HepG2 (cell line): ENCODE measurements around the gene AIFM1. TPM values are rescaled to one million over a fixed set of nuclear protein-coding genes. Genes with fewer than 3 reads are reported as not detected.

Experiments
- AKNA ChIP-seq: sonication (generic); formaldehyde crosslinking; IDR thresholded peaks from 2 replicates; pipeline ENCODE4 v1.4.0; 2020; ENCODE audit warnings: missing genetic modification reagents, borderline replicate concordance
- ELF1 ChIP-seq: sonication (generic); formaldehyde crosslinking; IDR thresholded peaks from 2 replicates; pipeline ENCODE4 v1.4.0; 2020; ENCODE audit warnings: missing genetic modification reagents
- HDAC6 ChIP-seq: fragments of 200-600 bp; sonication (generic); IDR thresholded peaks from 2 replicates; pipeline ENCODE4 v1.7.0; 2017; ENCODE audit warnings: mild to moderate bottlenecking, antibody characterized with exemption, low read length, low read depth
- LCORL ChIP-seq, 2 experiments: fragments of 450-650 bp in 1 of 2; sonication (generic) in 1 of 2; formaldehyde crosslinking in 1 of 2; IDR thresholded peaks; 2 replicates each; pipeline versions ENCODE4 v1.5.0 to v1.6.1; 2017 to 2020; ENCODE audit warnings: antibody characterized with exemption in 1 of 2, missing genetic modification reagents in 1 of 2
- MXD1 ChIP-seq: sonication (generic); formaldehyde crosslinking; IDR thresholded peaks from 2 replicates; pipeline ENCODE4 v1.4.0; 2020; ENCODE audit warnings: mild to moderate bottlenecking, missing genetic modification reagents
- PHF8 ChIP-seq: sonication (generic); formaldehyde crosslinking; IDR thresholded peaks from 2 replicates; pipeline ENCODE4 v1.5.0; 2020; ENCODE audit warnings: missing genetic modification reagents
- RFX3 ChIP-seq: IDR thresholded peaks from 2 replicates; pipeline ENCODE4 v1.6.1; 2016; ENCODE audit warnings: missing biosample characterization, missing genetic modification reagents
- SAFB2 ChIP-seq: sonication (generic); formaldehyde crosslinking; IDR thresholded peaks from 2 replicates; pipeline ENCODE4 v1.5.1; 2020; ENCODE audit warnings: missing genetic modification reagents, low read depth, mild to moderate bottlenecking, borderline replicate concordance
- ZBTB2 ChIP-seq: sonication (generic); formaldehyde crosslinking; IDR thresholded peaks from 2 replicates; pipeline ENCODE4 v1.8.0; 2022; ENCODE audit warnings: low read depth, missing genetic modification reagents
- ZNF281 ChIP-seq: sonication (generic); formaldehyde crosslinking; IDR thresholded peaks from 2 replicates; pipeline ENCODE4 v1.4.0; 2020; ENCODE audit warnings: missing genetic modification reagents, borderline replicate concordance
- ZNF574 ChIP-seq: sonication (generic); formaldehyde crosslinking; IDR thresholded peaks from 2 replicates; pipeline ENCODE4 v1.4.0; 2020; ENCODE audit warnings: missing genetic modification reagents
- ZNF598 ChIP-seq: sonication (generic); formaldehyde crosslinking; IDR thresholded peaks from 2 replicates; pipeline ENCODE4 v1.5.1; 2020; ENCODE audit warnings: mild to moderate bottlenecking, missing genetic modification reagents, borderline replicate concordance
- polyA plus RNA-seq, 8 experiments: library from polyadenylated mRNA; depleted of rRNA in 3 of 8; stranded (reverse) in 7 of 8; unstranded in 1 of 8; fragments of >200 nt; fragmentation: Illumina TruSeq in 4 of 8; extraction: Trizol in 4 of 8; gene quantifications; 2 replicates each; pipeline versions ENCODE4 v1.2.1 to v1.2.3, GENCODE V29; 2011 to 2016; ENCODE audit warnings: low read depth in 4 of 8, missing spikeins in 1 of 8, mixed read lengths in 1 of 8; ENCODE audit not compliant: insufficient read depth in 1 of 8
- total RNA-seq, 5 experiments: library from RNA; depleted of rRNA; stranded (reverse); fragments of >200 nt; fragmentation: Illumina TruSeq; extraction: Trizol; gene quantifications; 2 replicates each; pipeline ENCODE4 v1.2.3, GENCODE V29; 2016; ENCODE audit warnings: low read depth in 1 of 5

Gene AIFM1
- total and polyA plus RNA-seq, 2 of the 13 experiments (the other 11 are each of a cell fraction or from before 2014, with no cell fraction given), result 42.8 to 46.9 TPM

- TF ChIP-seq ZNF281 (CRISPR knock-in tag) (no peak), PHF8 (peak; percentile 56), MXD1 (CRISPR knock-in tag) (no peak), ZBTB2 (CRISPR knock-in tag) (no peak), ZNF574 (no peak), RFX3 (CRISPR knock-in tag) (no peak), AKNA (no peak), LCORL (IDR thresholded peaks at IDR 0.05) (no peak), LCORL (CRISPR knock-in tag; IDR thresholded peaks at IDR 0.05) (peak; percentile 10; the same call in 1 of the 2 replicates), SAFB2 (CRISPR knock-in tag) (no peak), ZNF598 (no peak), ELF1 (CRISPR knock-in tag) (peak; percentile 52; the same call in 1 of the 2 replicates), HDAC6 (no peak)
Measured at GRCh38 chrX:130165703-130166502, at the start of gene AIFM1 (continued).
